ENCODE results near the gene HS3ST3A1. TPM values are rescaled to one million over a fixed set of nuclear protein-coding genes. Genes with fewer than 3 reads are reported as not detected.

HS3ST3A1 gene
- total RNA-seq, 8 experiments from 2014 or later: 2.7 to 50.7 (median 5.3) TPM

- in situ Hi-C loops (cut with MboI; ENCODE audit: low pct_unique_long_range_greater_than_20kb in 2 of 9, low sequenced_read_pairs in 9 of 9, unreplicated experiment in 9 of 9): loop anchor here in 6 of 9 experiments (25.0 kb wide), 3 partner anchors 247 to 1578 kb away; partner anchors contain the start of gene HS3ST3B1 (in 5 of the 6)
- H3K4me1 ChIP-seq (replicated peaks in 1 of 2): peaks cover 9 to 14% of the 10 kb centered on the region in 2 donors
- no peak overlapping the region for H3K4me3 ChIP-seq
- H3K27ac ChIP-seq: no peak overlapping the region
- 50 to 100% (median 94%) methylated on average over 2 to 3 of the region's 3 CpGs; no CpG with 5 or more reads in 2 of the 10 experiments for WGBS, 10 experiments
- ATAC-seq (replicated peaks in 6 of 8): no peak
Measured at GRCh38 chr17:13583996-13584700, 17.6 kb downstream of the HS3ST3A1 start.

- peaks cover 8 to 14% of the 10 kb centered on the region in 2 donors for H3K4me1 ChIP-seq (replicated peaks in 1 of 2)
- in situ Hi-C loops (cut with MboI; ENCODE audit: low pct_unique_long_range_greater_than_20kb in 2 of 9, low sequenced_read_pairs in 9 of 9, unreplicated experiment in 9 of 9): loop anchor here in 6 of 9 experiments (25.0 kb wide), 3 partner anchors 246 to 1579 kb away; partner anchors contain the start of gene HS3ST3B1 (in 5 of the 6)
- H3K4me3 ChIP-seq: no peak overlapping the region
- peak in 2 of 8 experiments; percentile 49 to 59 for ATAC-seq (replicated peaks in 6 of 8)
- 13 to 100% (median 77%) methylated on average over 1 to 9 of the region's 9 CpGs for WGBS, 10 experiments
- no peak overlapping the region for H3K27ac ChIP-seq
Measured at GRCh38 chr17:13582776-13583547, 18.8 kb downstream of the HS3ST3A1 start.

GRCh38 chr17:13581925-13582324 is 19.8 kb downstream of the HS3ST3A1 start:
- 22 to 87% (median 52%) methylated on average over 2 to 3 of the region's 3 CpGs; no CpG with 5 or more reads in 1 of the 10 experiments for WGBS, 10 experiments

GRCh38 chr17:13580790-13581189 is 20.9 kb downstream of the HS3ST3A1 start:
- in situ Hi-C loops (cut with MboI; ENCODE audit: low pct_unique_long_range_greater_than_20kb in 2 of 9, low sequenced_read_pairs in 9 of 9, unreplicated experiment in 9 of 9): loop anchor here in 6 of 9 experiments (25.0 kb wide), 3 partner anchors 243 to 1582 kb away; partner anchors contain the start of gene HS3ST3B1 (in 5 of the 6)
- H3K27ac ChIP-seq: no peak overlapping the region
- peaks cover 14 to 21% of the 10 kb centered on the region in 2 donors for H3K4me1 ChIP-seq (replicated peaks in 1 of 2)
- H3K4me3 ChIP-seq: no peak overlapping the region
- ATAC-seq (replicated peaks in 6 of 8): peak in 1 of 8 experiments; percentile 65
- WGBS, 10 experiments: 14 to 92% (median 74%) methylated on average over 2 to 8 of the region's 8 CpGs; no CpG with 5 or more reads in 4 of the 10 experiments

More at GRCh38 chr17:13581925-13582324, 19.8 kb downstream of the HS3ST3A1 start:
- Histone ChIP-seq H3K4me3 (no peak overlapping the region), H3K27ac (no peak overlapping the region), H3K4me1 (replicated peaks in 1 of 2) (peaks cover 8 to 14% of the 10 kb centered on the region in 2 donors)
- in situ Hi-C loops (cut with MboI; ENCODE audit: low pct_unique_long_range_greater_than_20kb in 2 of 9, low sequenced_read_pairs in 9 of 9, unreplicated experiment in 9 of 9): loop anchor here in 6 of 9 experiments (25.0 kb wide), 3 partner anchors 245 to 1580 kb away; partner anchors contain the start of gene HS3ST3B1 (in 5 of the 6)
- no peak for ATAC-seq (replicated peaks in 6 of 8)

- in situ Hi-C loops (cut with MboI; ENCODE audit: low pct_unique_long_range_greater_than_20kb in 2 of 9, low sequenced_read_pairs in 9 of 9, unreplicated experiment in 9 of 9): loop anchor here in 6 of 9 experiments (25.0 kb wide), 3 partner anchors 240 to 1585 kb away; partner anchors contain the start of gene HS3ST3B1 (in 5 of the 6)
- ATAC-seq (replicated peaks in 6 of 8): no peak
Measured at GRCh38 chr17:13576661-13577526, 24.8 kb downstream of the HS3ST3A1 start.

GRCh38 chr17:13575922-13576419 is 25.8 kb downstream of the HS3ST3A1 start:
- ATAC-seq (replicated peaks in 6 of 8): peak in 5 of 8 experiments; percentile 51 to 82 (median 70)
- WGBS, 10 experiments: 20 to 100% (median 72%) methylated on average over 1 to 4 of the region's 6 CpGs
- H3K4me3 ChIP-seq: no peak overlapping the region
- peaks cover 11 to 15% of the 10 kb centered on the region in 2 donors for H3K4me1 ChIP-seq (replicated peaks in 1 of 2)
- peak overlapping the region in 1 of 2 donors; percentile 57 for H3K27ac ChIP-seq
- in situ Hi-C loops (cut with MboI; ENCODE audit: low pct_unique_long_range_greater_than_20kb in 2 of 9, low sequenced_read_pairs in 9 of 9, unreplicated experiment in 9 of 9): loop anchor here in 6 of 9 experiments (25.0 kb wide), 3 partner anchors 239 to 1586 kb away; partner anchors contain the start of gene HS3ST3B1 (in 5 of the 6)

More at GRCh38 chr17:13576661-13577526, 24.8 kb downstream of the HS3ST3A1 start:
- 60 to 100% (median 83%) methylated on average over 1 to 2 of the region's 3 CpGs; no CpG with 5 or more reads in 1 of the 10 experiments for WGBS, 10 experiments
- no peak overlapping the region for H3K4me3 ChIP-seq
- H3K27ac ChIP-seq: no peak overlapping the region
- H3K4me1 ChIP-seq (replicated peaks in 1 of 2): peaks cover 13 to 18% of the 10 kb centered on the region in 2 donors

- WGBS, 10 experiments: 20 to 100% (median 53%) methylated on average over 1 to 2 of the region's 2 CpGs; no CpG with 5 or more reads in 2 of the 10 experiments
- Histone ChIP-seq H3K27ac (no peak overlapping the region), H3K4me3 (no peak overlapping the region), H3K4me1 (replicated peaks in 1 of 2) (peaks cover 11 to 15% of the 10 kb centered on the region in 2 donors)
- ATAC-seq (replicated peaks in 6 of 8): no peak
- in situ Hi-C loops (cut with MboI; ENCODE audit: low pct_unique_long_range_greater_than_20kb in 2 of 9, low sequenced_read_pairs in 9 of 9, unreplicated experiment in 9 of 9): loop anchor here in 6 of 9 experiments (25.0 kb wide), 3 partner anchors 238 to 1587 kb away; partner anchors contain the start of gene HS3ST3B1 (in 5 of the 6)
Measured at GRCh38 chr17:13575466-13575865, 26.3 kb downstream of the HS3ST3A1 start.

- Histone ChIP-seq H3K4me1 (replicated peaks in 1 of 2) (peaks cover 16 to 25% of the 10 kb centered on the region in 2 donors), H3K27ac (no peak overlapping the region), H3K4me3 (no peak overlapping the region)
- no peak for ATAC-seq (replicated peaks in 6 of 8)
- 61 to 100% (median 90%) methylated on average over 1 to 3 of the region's 3 CpGs for WGBS, 10 experiments
- in situ Hi-C loops (cut with MboI; ENCODE audit: low pct_unique_long_range_greater_than_20kb in 2 of 9, low sequenced_read_pairs in 9 of 9, unreplicated experiment in 9 of 9): no loop called here
Measured at GRCh38 chr17:13572581-13572980, 29.1 kb downstream of the HS3ST3A1 start.

- no peak overlapping the region for H3K4me3 ChIP-seq
- in situ Hi-C loops (cut with MboI; ENCODE audit: low pct_unique_long_range_greater_than_20kb in 2 of 9, low sequenced_read_pairs in 9 of 9, unreplicated experiment in 9 of 9): no loop called here
- H3K4me1 ChIP-seq (replicated peaks in 1 of 2): peaks cover 5 to 10% of the 10 kb centered on the region in 2 donors
- 50 to 100% (median 73%) methylated on average over 1 to 5 of the region's 7 CpGs; no CpG with 5 or more reads in 3 of the 10 experiments for WGBS, 10 experiments
- peak in 5 of 8 experiments; percentile 92 to 100 (median 99) for ATAC-seq (replicated peaks in 6 of 8)
- H3K27ac ChIP-seq: no peak overlapping the region
Measured at GRCh38 chr17:13569398-13570123, 32.2 kb downstream of the HS3ST3A1 start.

- peaks cover 5 to 10% of the 10 kb centered on the region in 2 donors for H3K4me1 ChIP-seq (replicated peaks in 1 of 2)
- in situ Hi-C loops (cut with MboI; ENCODE audit: low pct_unique_long_range_greater_than_20kb in 2 of 9, low sequenced_read_pairs in 9 of 9, unreplicated experiment in 9 of 9): no loop called here
- no peak overlapping the region for H3K27ac ChIP-seq
- peak in 2 of 8 experiments; percentile 18 to 26 for ATAC-seq (replicated peaks in 6 of 8)
- no peak overlapping the region for H3K4me3 ChIP-seq
- WGBS, 10 experiments: 52 to 100% (median 80%) methylated on average over 2 to 7 of the region's 7 CpGs
Measured at GRCh38 chr17:13568582-13569397, 32.9 kb downstream of the HS3ST3A1 start.
